MV-4-11 (cell line): ENCODE results near the gene SFT2D1.

ENCODE experiments used
- DNase-seq: peaks from one replicate; lab custom pipeline; 2025; lab: John Stamatoyannopoulos, UW

The SFT2D1 gene

GRCh38 chr6:166307082-166308032 lies 35.0 kb downstream of the SFT2D1 start:
- no peak for DNase-seq

- no peak for DNase-seq
These were observed 35.8 kb downstream of the SFT2D1 start for GRCh38 chr6:166306378-166307081.

- DNase-seq = no peak
These were observed 36.7 kb downstream of the SFT2D1 start for GRCh38 chr6:166305562-166306117.

GRCh38 chr6:166304106-166304505 lies 38.2 kb downstream of the SFT2D1 start:
- DNase-seq = no peak

- no peak for DNase-seq
These were observed 40.5 kb downstream of the SFT2D1 start for GRCh38 chr6:166301611-166302529.

- DNase-seq = no peak
These were observed 41.9 kb downstream of the SFT2D1 start for GRCh38 chr6:166300357-166300987.

- DNase-seq = no peak
These were observed 44.7 kb downstream of the SFT2D1 start for GRCh38 chr6:166297606-166298005.

- DNase-seq = no peak
These were observed 46.1 kb downstream of the SFT2D1 start for GRCh38 chr6:166296035-166296883.

- DNase-seq = no peak
These were observed 48.4 kb downstream of the SFT2D1 start for GRCh38 chr6:166293731-166294584.

GRCh38 chr6:166289207-166290060 lies 52.9 kb downstream of the SFT2D1 start:
- DNase-seq = no peak

- peak; percentile 68 for DNase-seq
These were observed 55.5 kb downstream of the SFT2D1 start for GRCh38 chr6:166286839-166287271.

- DNase-seq = no peak
These were observed 57.1 kb downstream of the SFT2D1 start for GRCh38 chr6:166285233-166285632.

- no peak for DNase-seq
These were observed 57.7 kb downstream of the SFT2D1 start for GRCh38 chr6:166284640-166285039.

- DNase-seq = no peak
These were observed 59.8 kb downstream of the SFT2D1 start for GRCh38 chr6:166282394-166283032.

- no peak for DNase-seq
These were observed 61.2 kb downstream of the SFT2D1 start for GRCh38 chr6:166281104-166281503.

- DNase-seq = no peak
These were observed 63.0 kb downstream of the SFT2D1 start for GRCh38 chr6:166279393-166279679.

- no peak for DNase-seq
These were observed 63.6 kb downstream of the SFT2D1 start for GRCh38 chr6:166278579-166279392.
